ENCODE measurements around the gene ETS1. TPM values are rescaled to one million over a fixed set of nuclear protein-coding genes. Genes with fewer than 3 reads are reported as not detected.

ETS1 gene
- total RNA-seq, 1 donor from 2014 or later: 45.3 TPM

- peak overlapping the region; percentile 80 for H3K27ac ChIP-seq (replicated peaks)
- no peak for TF ChIP-seq CTCF (IDR thresholded peaks at IDR 0.05; ENCODE audit: borderline replicate concordance)
- H3K27me3 ChIP-seq (ENCODE audit: low read depth): no peaks in the 10 kb centered on the region
- no peaks in the 10 kb centered on the region for H3K9me3 ChIP-seq (replicated peaks)
- H3K36me3 ChIP-seq: peaks cover 36% of the 10 kb centered on the region
- H3K4me3 ChIP-seq: no peak overlapping the region
- DNase-seq: no peak
- intact Hi-C loops (cut with micrococcal nuclease): no loop called here
- H3K4me1 ChIP-seq: peaks cover 100% of the 10 kb centered on the region
Measured at GRCh38 chr11:128470081-128470480, 117.3 kb downstream of the ETS1 start.

- H3K4me3 ChIP-seq: no peak overlapping the region
- intact Hi-C loops (cut with micrococcal nuclease): no loop called here
- no peak for TF ChIP-seq CTCF (IDR thresholded peaks at IDR 0.05; ENCODE audit: borderline replicate concordance)
- H3K9me3 ChIP-seq (replicated peaks): no peaks in the 10 kb centered on the region
- no peaks in the 10 kb centered on the region for H3K27me3 ChIP-seq (ENCODE audit: low read depth)
- DNase-seq: no peak
- peak overlapping the region; percentile 80 for H3K27ac ChIP-seq (replicated peaks)
- peaks cover 36% of the 10 kb centered on the region for H3K36me3 ChIP-seq
- H3K4me1 ChIP-seq: peaks cover 100% of the 10 kb centered on the region
Measured at GRCh38 chr11:128469220-128469619, 118.1 kb downstream of the ETS1 start.

- peak overlapping the region; percentile 80 for H3K27ac ChIP-seq (replicated peaks)
- no peaks in the 10 kb centered on the region for H3K9me3 ChIP-seq (replicated peaks)
- H3K4me1 ChIP-seq: peaks cover 100% of the 10 kb centered on the region
- intact Hi-C loops (cut with micrococcal nuclease): no loop called here
- TF ChIP-seq CTCF (IDR thresholded peaks at IDR 0.05; ENCODE audit: borderline replicate concordance): no peak
- peaks cover 33% of the 10 kb centered on the region for H3K36me3 ChIP-seq
- H3K4me3 ChIP-seq: no peak overlapping the region
- no peaks in the 10 kb centered on the region for H3K27me3 ChIP-seq (ENCODE audit: low read depth)
- DNase-seq: no peak
Measured at GRCh38 chr11:128468111-128468510, 119.2 kb downstream of the ETS1 start.

DNA sequence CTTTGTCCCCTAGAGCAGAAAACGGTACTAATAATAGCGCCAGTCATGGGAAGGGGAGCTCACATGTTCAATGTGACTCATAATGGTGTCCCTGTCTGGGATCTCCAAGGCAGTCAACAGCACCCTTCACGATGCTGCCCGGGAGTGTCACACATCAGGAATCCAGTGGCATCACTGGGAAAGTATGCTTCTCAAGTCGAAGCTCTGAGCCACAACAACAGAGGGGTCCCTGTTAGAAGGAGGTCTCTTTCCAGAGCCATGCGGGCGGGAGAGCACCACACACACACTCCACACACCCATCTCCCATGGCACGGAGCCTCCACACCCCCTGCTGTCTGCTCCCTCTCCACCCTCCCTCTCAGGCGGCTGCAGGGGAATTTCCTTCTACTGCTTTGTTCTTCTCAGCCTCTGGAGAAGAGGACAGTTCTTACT is 119.7 kb downstream of the ETS1 start:
- Histone ChIP-seq H3K27ac (replicated peaks) (peak overlapping the region; percentile 80), H3K27me3 (ENCODE audit: low read depth) (no peaks in the 10 kb centered on the region), H3K9me3 (replicated peaks) (no peaks in the 10 kb centered on the region), H3K36me3 (peaks cover 36% of the 10 kb centered on the region), H3K4me3 (no peak overlapping the region), H3K4me1 (peaks cover 100% of the 10 kb centered on the region)
- TF ChIP-seq CTCF (IDR thresholded peaks at IDR 0.05; ENCODE audit: borderline replicate concordance): peak; percentile 21
- DNase-seq: no peak
- intact Hi-C loops (cut with micrococcal nuclease): no loop called here

DNA sequence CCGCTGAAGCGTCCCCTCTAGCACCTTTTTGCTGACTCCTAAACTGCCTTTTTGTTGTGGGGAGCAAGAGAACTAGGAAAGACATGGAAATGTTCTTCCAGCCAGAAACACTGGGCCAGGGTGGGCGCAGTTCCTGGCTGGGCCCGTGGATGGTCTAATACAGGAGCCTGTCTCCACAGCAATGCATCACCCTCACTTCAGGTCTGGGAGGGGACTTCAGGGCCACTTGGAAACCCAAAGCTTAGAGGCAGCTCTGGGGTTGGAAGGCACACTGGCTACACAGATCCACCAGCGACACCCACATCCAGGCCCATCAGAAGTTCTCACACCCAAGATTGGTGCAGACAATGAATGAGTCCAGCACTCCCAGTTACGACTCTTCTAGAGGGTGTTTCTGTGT is 120.3 kb downstream of the ETS1 start:
- peak overlapping the region; percentile 80 for H3K27ac ChIP-seq (replicated peaks)
- intact Hi-C loops (cut with micrococcal nuclease): no loop called here
- H3K4me1 ChIP-seq: peaks cover 100% of the 10 kb centered on the region
- H3K27me3 ChIP-seq (ENCODE audit: low read depth): no peaks in the 10 kb centered on the region
- H3K9me3 ChIP-seq (replicated peaks): no peaks in the 10 kb centered on the region
- TF ChIP-seq CTCF (IDR thresholded peaks at IDR 0.05; ENCODE audit: borderline replicate concordance): no peak
- H3K36me3 ChIP-seq: peaks cover 36% of the 10 kb centered on the region
- no peak for DNase-seq
- H3K4me3 ChIP-seq: no peak overlapping the region

Measured in left ventricle myocardium inferior (tissue), 1 donor.